ENCODE measurements around the gene COX11. TPM values are rescaled to one million over a fixed set of nuclear protein-coding genes. Genes with fewer than 3 reads are reported as not detected.

The COX11 gene
- total and polyA plus RNA-seq, 2 donors (not counting 1 experiment from before 2014, with no cell fraction given): 33.6 to 62.3 TPM

DNA sequence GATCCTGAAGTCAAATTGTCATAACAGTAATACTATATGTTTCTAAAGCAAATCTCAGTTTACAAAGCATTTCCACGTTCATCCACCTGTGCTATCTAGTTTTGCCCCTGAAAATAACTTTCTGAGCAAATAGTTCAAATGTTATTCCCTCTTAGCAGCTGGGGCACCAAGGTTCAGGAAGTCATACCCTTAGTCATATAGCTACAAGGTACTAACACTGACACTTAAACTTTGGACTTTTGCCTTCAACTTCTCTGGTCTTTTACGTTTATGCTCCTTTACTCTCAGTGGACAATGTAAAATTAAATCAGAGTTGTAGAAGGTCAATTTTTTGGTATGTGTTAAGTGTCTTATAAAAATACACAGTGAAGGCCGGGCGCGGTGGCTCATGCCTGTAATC is 33.0 kb downstream of the COX11 start:
- Histone ChIP-seq H3K4me1 (ENCODE audit: control insufficient read depth, extremely low read depth, insufficient read depth, low read length) (no peaks in the 10 kb centered on the region), H3K27me3 (ENCODE audit: control insufficient read depth, insufficient read depth, low read length) (no peaks in the 10 kb centered on the region), H3K9ac (ENCODE audit: insufficient read depth, low read length) (no peak overlapping the region), H2AFZ (ENCODE audit: low read length) (no peak overlapping the region), H3K79me2 (ENCODE audit: control insufficient read depth, insufficient read depth, low read length) (no peaks in the 10 kb centered on the region), H4K20me1 (ENCODE audit: control insufficient read depth, extremely low read depth, insufficient read depth, low read length) (no peaks in the 10 kb centered on the region), H3K4me2 (ENCODE audit: extremely low read depth, insufficient read depth, low read length) (no peak overlapping the region), H3K27ac (ENCODE audit: insufficient read depth, low read length) (no peak overlapping the region), H3K9me3 (ENCODE audit: control insufficient read depth, insufficient read depth, low read depth, low read length) (no peaks in the 10 kb centered on the region), H3K36me3 (ENCODE audit: control insufficient read depth, insufficient read depth, low read length) (no peaks in the 10 kb centered on the region), H3K4me3 (replicated peaks in 1 of 4; ENCODE audit: control extremely low read depth in 1 of 4, insufficient read depth in 1 of 4, low read depth in 3 of 4, low read length in 4 of 4) (no peak overlapping the region)
- TF ChIP-seq EZH2 (IDR thresholded peaks at IDR 0.05; ENCODE audit: low read length, missing control alignments): no peak
- TF ChIP-seq, protein P1, sequence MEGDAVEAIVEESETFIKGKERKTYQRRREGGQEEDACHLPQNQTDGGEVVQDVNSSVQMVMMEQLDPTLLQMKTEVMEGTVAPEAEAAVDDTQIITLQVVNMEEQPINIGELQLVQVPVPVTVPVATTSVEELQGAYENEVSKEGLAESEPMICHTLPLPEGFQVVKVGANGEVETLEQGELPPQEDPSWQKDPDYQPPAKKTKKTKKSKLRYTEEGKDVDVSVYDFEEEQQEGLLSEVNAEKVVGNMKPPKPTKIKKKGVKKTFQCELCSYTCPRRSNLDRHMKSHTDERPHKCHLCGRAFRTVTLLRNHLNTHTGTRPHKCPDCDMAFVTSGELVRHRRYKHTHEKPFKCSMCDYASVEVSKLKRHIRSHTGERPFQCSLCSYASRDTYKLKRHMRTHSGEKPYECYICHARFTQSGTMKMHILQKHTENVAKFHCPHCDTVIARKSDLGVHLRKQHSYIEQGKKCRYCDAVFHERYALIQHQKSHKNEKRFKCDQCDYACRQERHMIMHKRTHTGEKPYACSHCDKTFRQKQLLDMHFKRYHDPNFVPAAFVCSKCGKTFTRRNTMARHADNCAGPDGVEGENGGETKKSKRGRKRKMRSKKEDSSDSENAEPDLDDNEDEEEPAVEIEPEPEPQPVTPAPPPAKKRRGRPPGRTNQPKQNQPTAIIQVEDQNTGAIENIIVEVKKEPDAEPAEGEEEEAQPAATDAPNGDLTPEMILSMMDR (conservative IDR thresholded peaks at IDR 0.05 in 1 of 2, IDR thresholded peaks at IDR 0.05 in 1 of 2; ENCODE audit: low read depth in 1 of 2, low read length in 2 of 2): no peak
- no peak for DNase-seq (ENCODE audit: low read depth in 2 of 2)

DNA sequence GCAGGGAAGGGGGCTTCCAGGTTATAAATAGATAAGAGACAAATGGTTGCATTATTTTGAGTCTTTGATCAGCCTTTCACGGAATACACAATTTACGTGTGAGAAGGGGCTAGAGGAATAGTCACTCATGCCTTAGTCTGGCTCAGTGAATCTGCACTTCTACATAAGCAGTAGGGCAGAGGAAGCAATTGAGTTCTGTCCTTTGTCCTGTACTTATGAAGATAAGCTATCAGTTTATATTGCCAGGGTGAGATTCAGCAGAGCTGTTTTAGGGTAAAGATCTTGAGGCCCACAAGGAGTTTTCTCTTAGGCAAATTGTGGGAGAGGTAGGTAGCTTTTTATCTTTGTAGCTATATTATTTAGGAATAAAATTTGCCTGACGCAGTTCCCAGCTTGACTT is 34.5 kb downstream of the COX11 start:
- H3K4me2 ChIP-seq (ENCODE audit: extremely low read depth, insufficient read depth, low read length): no peak overlapping the region
- TF ChIP-seq EZH2 (IDR thresholded peaks at IDR 0.05; ENCODE audit: low read length, missing control alignments): no peak
- TF ChIP-seq, protein P1 (conservative IDR thresholded peaks at IDR 0.05 in 1 of 2, IDR thresholded peaks at IDR 0.05 in 1 of 2; ENCODE audit: low read depth in 1 of 2, low read length in 2 of 2): no peak
- no peak overlapping the region for H3K4me3 ChIP-seq (replicated peaks in 1 of 4; ENCODE audit: control extremely low read depth in 1 of 4, insufficient read depth in 1 of 4, low read depth in 3 of 4, low read length in 4 of 4)

DNA sequence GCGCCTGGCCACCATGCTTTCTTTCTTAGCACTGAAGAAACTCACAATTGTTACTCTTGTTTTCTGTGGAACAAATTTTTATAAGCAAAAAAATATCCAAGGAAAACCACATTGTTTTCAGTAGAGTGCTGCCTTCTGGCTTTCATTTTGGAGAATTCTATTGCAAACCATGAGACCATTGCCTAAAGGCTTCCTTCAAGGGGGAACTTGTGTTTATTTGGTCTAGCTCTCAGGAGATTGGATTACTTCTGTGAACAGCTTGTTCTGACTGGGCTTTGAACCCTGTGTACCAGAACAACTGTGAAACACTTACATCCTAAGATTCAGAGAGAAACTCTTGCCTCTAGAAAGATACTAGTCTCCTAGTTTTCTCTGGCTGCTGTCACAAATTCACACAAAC is 35.7 kb downstream of the COX11 start:
- DNase-seq (ENCODE audit: low read depth in 2 of 2): peak in 1 of 2 donors; percentile 45
- Histone ChIP-seq H3K9me3 (ENCODE audit: control insufficient read depth, insufficient read depth, low read depth, low read length) (no peaks in the 10 kb centered on the region), H2AFZ (ENCODE audit: low read length) (no peak overlapping the region), H3K4me3 (replicated peaks in 1 of 4; ENCODE audit: control extremely low read depth in 1 of 4, insufficient read depth in 1 of 4, low read depth in 3 of 4, low read length in 4 of 4) (no peak overlapping the region), H4K20me1 (ENCODE audit: control insufficient read depth, extremely low read depth, insufficient read depth, low read length) (no peaks in the 10 kb centered on the region), H3K79me2 (ENCODE audit: control insufficient read depth, insufficient read depth, low read length) (no peaks in the 10 kb centered on the region), H3K27me3 (ENCODE audit: control insufficient read depth, insufficient read depth, low read length) (no peaks in the 10 kb centered on the region), H3K36me3 (ENCODE audit: control insufficient read depth, insufficient read depth, low read length) (no peaks in the 10 kb centered on the region), H3K27ac (ENCODE audit: insufficient read depth, low read length) (no peak overlapping the region), H3K9ac (ENCODE audit: insufficient read depth, low read length) (no peak overlapping the region), H3K4me1 (ENCODE audit: control insufficient read depth, extremely low read depth, insufficient read depth, low read length) (no peaks in the 10 kb centered on the region), H3K4me2 (ENCODE audit: extremely low read depth, insufficient read depth, low read length) (no peak overlapping the region)
- TF ChIP-seq EZH2 (IDR thresholded peaks at IDR 0.05; ENCODE audit: low read length, missing control alignments): no peak
- TF ChIP-seq, protein P1 (conservative IDR thresholded peaks at IDR 0.05 in 1 of 2, IDR thresholded peaks at IDR 0.05 in 1 of 2; ENCODE audit: low read depth in 1 of 2, low read length in 2 of 2): no peak

More for the DNA sequence above, 34.5 kb downstream of the COX11 start:
- Histone ChIP-seq H3K79me2 (ENCODE audit: control insufficient read depth, insufficient read depth, low read length) (no peaks in the 10 kb centered on the region), H2AFZ (ENCODE audit: low read length) (no peak overlapping the region), H3K27ac (ENCODE audit: insufficient read depth, low read length) (no peak overlapping the region), H3K36me3 (ENCODE audit: control insufficient read depth, insufficient read depth, low read length) (no peaks in the 10 kb centered on the region), H3K9me3 (ENCODE audit: control insufficient read depth, insufficient read depth, low read depth, low read length) (no peaks in the 10 kb centered on the region), H3K4me1 (ENCODE audit: control insufficient read depth, extremely low read depth, insufficient read depth, low read length) (no peaks in the 10 kb centered on the region), H3K9ac (ENCODE audit: insufficient read depth, low read length) (no peak overlapping the region), H4K20me1 (ENCODE audit: control insufficient read depth, extremely low read depth, insufficient read depth, low read length) (no peaks in the 10 kb centered on the region), H3K27me3 (ENCODE audit: control insufficient read depth, insufficient read depth, low read length) (no peaks in the 10 kb centered on the region)
- DNase-seq (ENCODE audit: low read depth in 2 of 2): no peak

Data from fibroblast of lung (primary cell).